ENCODE measurements around the gene SLCO3A1. TPM values are rescaled to one million over a fixed set of nuclear protein-coding genes. Genes with fewer than 3 reads are reported as not detected.

The SLCO3A1 gene
- polyA plus RNA-seq, 1 donor from 2014 or later, result 3.1 TPM

DNA sequence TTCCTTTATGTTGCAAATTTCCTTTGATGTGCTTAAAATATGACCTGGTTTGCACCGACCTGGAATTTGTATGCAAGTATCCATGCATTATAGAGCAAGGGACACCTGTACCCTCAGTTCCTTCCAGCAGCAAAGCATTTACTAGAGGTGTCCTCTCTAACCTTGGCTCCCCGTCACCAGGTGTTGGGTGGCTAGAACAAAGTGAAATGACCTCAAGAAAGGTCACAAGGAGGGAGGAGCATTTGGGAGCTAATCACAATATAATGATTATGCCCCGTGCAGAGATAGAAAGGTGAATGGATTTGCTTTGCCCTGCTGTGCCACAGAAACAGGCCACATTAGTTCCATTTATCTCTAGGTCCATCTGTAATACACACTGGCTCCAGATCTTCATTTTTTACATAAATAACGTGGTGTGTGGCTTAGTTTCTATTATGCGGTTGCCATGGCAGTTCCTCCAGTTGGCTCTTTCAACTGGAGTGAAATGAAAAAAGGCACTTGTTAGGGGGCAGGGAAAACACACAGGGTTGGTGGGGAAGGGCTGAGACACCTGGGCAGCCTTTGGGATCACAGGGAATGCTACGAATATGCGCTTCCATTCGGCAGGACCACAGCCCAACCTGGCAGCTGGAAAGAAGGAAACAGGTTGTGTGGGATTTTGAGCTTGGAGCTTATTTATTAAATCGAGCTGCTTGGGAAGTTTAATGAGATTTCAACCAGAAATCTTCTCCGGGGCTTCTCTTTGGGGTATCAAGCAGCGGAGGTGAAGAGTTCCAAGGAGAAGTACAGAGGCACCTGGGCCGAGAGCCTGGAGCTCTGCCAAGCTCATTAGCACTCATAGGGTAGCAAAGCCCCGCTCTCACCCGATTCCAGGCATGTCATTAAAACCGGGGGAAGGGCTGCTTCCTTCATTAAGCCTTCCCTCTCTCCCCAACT, 306.7 kb downstream of the SLCO3A1 start:
- Mint-ChIP-seq H3K27me3 (no peaks in the 10 kb centered on the region), H3K9me3 (no peaks in the 10 kb centered on the region), H3K36me3 (no peaks in the 10 kb centered on the region), H3K4me1 (peaks cover 9 to 14% (median 11%) of the 10 kb centered on the region in 3 donors), H3K27ac (no peak overlapping the region), H3K4me3 (no peak overlapping the region)

DNA sequence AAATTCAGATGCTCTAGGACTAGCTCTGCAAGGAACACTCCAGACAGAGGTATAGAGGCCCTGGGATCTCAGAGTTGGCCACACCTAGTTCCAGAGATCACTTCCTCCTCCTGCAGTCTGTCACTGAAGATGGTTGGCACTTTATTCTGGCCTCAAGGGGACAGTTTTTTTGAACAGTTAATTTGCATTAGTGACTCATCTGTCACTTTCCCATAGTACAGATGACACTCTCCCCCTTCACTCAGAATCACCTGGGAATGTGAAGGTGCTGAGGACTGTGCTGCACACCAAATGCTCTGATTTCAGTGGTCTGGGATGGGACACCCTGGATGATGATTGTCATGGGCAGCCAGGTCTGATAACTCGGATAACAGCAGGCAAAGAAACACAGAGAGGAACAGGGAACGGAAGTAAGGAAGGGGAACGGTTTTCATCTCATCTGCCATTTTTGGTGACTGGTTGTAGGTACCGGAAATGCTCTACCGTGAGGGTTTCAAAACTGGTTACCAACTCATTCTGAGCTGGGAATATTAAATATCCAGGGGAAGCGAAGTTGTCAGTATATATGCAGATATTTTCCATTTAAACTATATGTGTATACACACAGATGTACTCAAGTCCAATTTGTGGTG, 307.6 kb downstream of the SLCO3A1 start:
- H3K27me3 Mint-ChIP-seq, result no peaks in the 10 kb centered on the region
- H3K36me3 Mint-ChIP-seq, result no peaks in the 10 kb centered on the region
- no peaks in the 10 kb centered on the region for H3K9me3 Mint-ChIP-seq

DNA sequence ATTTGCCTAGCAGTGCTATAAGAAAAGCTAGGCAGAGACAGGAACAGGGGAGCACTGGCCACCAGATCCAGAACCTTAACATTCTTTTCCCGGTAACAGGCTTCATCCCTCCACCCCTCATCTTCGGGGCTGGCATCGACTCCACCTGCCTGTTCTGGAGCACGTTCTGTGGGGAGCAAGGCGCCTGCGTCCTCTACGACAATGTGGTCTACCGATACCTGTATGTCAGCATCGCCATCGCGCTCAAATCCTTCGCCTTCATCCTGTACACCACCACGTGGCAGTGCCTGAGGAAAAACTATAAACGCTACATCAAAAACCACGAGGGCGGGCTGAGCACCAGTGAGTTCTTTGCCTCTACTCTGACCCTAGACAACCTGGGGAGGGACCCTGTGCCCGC, 309.1 kb downstream of the SLCO3A1 start:
- no peaks in the 10 kb centered on the region for H3K9me3 Mint-ChIP-seq
- no peaks in the 10 kb centered on the region for H3K27me3 Mint-ChIP-seq
- no peaks in the 10 kb centered on the region for H3K36me3 Mint-ChIP-seq
- peak overlapping the region in 2 of 4 donors; percentile 18 to 27 for H3K4me3 Mint-ChIP-seq
- H3K4me1 Mint-ChIP-seq, result peaks cover 9 to 14% (median 11%) of the 10 kb centered on the region in 3 donors
- no peak overlapping the region for H3K27ac Mint-ChIP-seq

More for the DNA sequence above, 307.6 kb downstream of the SLCO3A1 start:
- Mint-ChIP-seq H3K27ac (peak overlapping the region in 2 of 3 donors; percentile 11 to 91), H3K4me1 (peaks cover 9 to 14% (median 11%) of the 10 kb centered on the region in 3 donors), H3K4me3 (peak overlapping the region; percentile 37 to 97 (median 86))

DNA sequence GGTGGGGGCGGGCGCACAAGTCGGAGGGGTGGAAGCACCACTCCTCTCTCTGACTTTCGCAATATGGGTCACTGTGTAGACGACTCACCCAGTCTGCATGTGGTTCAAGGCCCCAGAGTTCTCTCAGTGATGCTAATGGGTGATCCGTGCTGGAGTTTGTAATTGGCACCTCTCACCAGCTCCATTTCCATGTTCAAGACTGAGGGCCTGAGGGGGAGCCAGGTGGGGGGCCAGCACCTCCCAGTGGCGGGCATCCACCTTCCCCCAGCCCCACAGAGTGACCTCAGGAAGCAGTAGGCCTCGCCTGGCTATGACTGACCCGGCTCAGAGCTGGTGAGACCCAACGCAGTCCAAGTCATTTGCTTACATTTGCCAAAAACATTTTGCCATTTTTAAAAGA, 310.1 kb downstream of the SLCO3A1 start:
- Mint-ChIP-seq H3K27ac (no peak overlapping the region), H3K4me1 (peaks cover 9 to 14% (median 11%) of the 10 kb centered on the region in 3 donors), H3K36me3 (peaks cover 4% of the 10 kb centered on the region), H3K9me3 (no peaks in the 10 kb centered on the region), H3K27me3 (no peaks in the 10 kb centered on the region), H3K4me3 (no peak overlapping the region)

DNA sequence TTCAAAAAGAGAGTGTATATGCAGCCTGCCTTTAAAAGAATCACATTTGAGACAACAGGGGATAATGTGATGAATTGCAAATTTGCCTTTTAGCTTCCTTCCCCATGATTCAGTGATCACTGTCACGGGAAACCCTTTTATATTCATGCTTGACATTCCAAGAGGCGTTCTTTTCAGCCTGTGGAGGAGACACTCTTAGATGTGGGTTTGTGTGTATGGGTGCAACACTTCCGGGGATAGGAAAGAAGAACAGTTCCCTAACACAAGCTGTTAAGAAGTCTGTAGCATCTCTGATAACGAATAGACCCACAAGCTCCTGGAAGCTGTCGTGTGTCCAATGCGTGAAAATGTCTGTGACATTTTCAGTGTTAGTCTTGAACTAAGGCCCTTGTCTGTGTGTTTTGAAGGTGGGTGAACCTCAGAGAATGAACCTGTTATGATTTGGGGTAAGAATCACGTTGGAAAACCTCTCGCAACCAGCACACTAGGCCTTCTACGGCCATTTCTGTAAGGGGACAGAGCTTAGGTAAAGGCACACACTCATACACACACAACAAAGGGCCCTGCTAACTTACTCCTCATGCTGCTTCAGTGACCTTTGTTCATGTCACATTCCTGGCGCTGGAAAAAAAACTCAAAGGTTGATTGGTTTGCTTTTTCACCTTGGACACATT, 311.0 kb downstream of the SLCO3A1 start:
- H3K4me3 Mint-ChIP-seq, result no peak overlapping the region
- H3K4me1 Mint-ChIP-seq, result peaks cover 9 to 14% (median 11%) of the 10 kb centered on the region in 3 donors
- H3K27ac Mint-ChIP-seq, result no peak overlapping the region
- H3K36me3 Mint-ChIP-seq, result peaks cover 4% of the 10 kb centered on the region
- H3K27me3 Mint-ChIP-seq, result no peaks in the 10 kb centered on the region
- H3K9me3 Mint-ChIP-seq, result no peaks in the 10 kb centered on the region

DNA sequence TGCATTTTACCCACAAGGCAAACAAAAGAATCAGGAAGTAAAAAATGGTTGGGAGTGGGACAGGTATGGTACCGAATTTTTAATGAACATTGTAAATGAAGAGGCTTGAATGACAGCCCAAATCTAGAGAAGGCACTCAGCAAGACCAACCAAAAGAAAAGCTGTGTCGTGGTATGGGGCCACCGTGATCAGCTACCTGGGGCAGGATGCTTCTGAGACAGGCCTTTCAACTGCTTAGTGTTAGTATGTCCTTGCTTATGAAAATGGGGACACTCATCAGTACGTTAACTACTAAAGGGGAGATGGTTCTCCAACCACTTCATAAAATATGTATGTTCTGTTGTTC, 311.5 kb downstream of the SLCO3A1 start:
- peaks cover 4% of the 10 kb centered on the region for H3K36me3 Mint-ChIP-seq
- no peaks in the 10 kb centered on the region for H3K9me3 Mint-ChIP-seq
- H3K4me1 Mint-ChIP-seq, result peaks cover 9 to 14% (median 11%) of the 10 kb centered on the region in 3 donors
- H3K27me3 Mint-ChIP-seq, result no peaks in the 10 kb centered on the region
- no peak overlapping the region for H3K27ac Mint-ChIP-seq
- no peak overlapping the region for H3K4me3 Mint-ChIP-seq

DNA sequence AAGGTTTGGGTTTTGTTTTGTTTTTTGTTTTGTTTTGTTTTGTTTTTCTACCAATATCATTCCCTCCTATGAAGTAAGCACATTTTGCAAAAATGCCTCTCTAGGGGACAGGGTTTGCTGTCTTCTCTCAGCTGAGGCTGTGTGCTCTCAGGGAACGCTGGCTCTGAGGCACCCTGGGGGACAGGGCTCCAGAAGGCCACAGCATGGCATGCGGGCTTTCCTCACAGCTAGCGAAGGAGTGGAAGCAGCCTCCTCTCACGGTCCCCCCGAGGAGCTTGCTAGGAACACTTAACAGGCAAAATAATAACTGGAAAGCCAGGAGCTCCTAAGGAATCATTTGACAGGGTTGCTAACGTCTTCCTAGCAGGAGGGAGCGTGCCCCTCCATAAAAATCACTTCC, 312.5 kb downstream of the SLCO3A1 start:
- H3K27me3 Mint-ChIP-seq, result no peaks in the 10 kb centered on the region
- no peak overlapping the region for H3K27ac Mint-ChIP-seq
- H3K4me3 Mint-ChIP-seq, result no peak overlapping the region
- H3K4me1 Mint-ChIP-seq, result peaks cover 3 to 9% (median 7%) of the 10 kb centered on the region in 3 donors
- H3K9me3 Mint-ChIP-seq, result no peaks in the 10 kb centered on the region
- peaks cover 4% of the 10 kb centered on the region for H3K36me3 Mint-ChIP-seq

DNA sequence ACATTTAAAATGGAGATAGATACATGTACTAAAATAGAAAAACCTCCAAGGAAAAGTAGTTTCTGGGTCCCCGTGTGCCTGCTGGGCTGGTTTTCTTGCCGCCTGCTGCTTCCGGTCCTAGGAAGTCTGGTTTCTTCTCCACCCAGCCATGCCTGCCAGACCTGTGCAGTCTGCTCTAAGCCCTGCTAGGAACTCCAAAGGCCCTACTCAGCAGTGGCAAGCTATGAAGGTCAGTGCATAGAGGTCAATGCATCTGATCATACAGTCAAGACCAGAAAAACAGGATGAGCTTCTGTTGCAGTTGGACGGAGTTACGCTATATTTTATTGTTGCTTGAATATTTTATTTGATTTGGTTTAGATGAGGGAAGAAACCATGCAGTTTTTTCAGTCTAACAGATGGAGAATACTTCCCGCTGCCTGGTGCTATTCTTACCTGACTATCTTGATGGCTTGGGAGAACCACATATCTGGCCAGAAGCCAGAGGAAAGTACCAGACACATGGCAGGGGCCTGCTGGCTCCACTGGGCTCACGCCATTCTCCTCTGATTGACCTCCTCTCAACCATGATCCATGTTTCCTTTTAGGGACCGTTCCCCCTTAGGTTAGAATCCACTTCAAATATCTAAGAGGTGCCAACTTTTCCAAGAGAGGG, 313.4 kb downstream of the SLCO3A1 start:
- Mint-ChIP-seq H3K9me3 (no peaks in the 10 kb centered on the region), H3K27me3 (no peaks in the 10 kb centered on the region), H3K4me3 (no peak overlapping the region), H3K27ac (no peak overlapping the region), H3K4me1 (peaks cover 0 to 4% (median under 1%) of the 10 kb centered on the region in 3 donors), H3K36me3 (peaks cover 4% of the 10 kb centered on the region)

DNA sequence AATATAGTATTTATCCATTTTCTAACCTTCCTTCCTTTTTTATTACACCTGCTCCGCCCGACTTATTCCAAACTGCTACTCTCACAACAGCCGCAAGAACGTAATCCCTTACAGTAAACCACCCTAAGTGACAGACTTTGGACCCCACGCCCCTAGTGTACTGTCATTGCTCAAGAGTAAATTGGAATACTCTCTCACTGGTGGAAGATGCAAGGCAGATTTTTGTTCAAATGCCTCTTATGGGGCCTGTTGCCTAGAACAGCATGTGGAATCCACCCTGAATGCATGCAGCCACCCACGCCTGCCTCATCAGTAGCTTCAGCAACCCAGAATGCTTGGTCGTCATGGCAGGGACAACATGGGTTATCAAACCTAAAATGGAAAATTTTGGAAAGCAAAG, 313.9 kb downstream of the SLCO3A1 start:
- peaks cover 4% of the 10 kb centered on the region for H3K36me3 Mint-ChIP-seq
- peaks cover 0 to 2% (median 0%) of the 10 kb centered on the region in 3 donors for H3K4me1 Mint-ChIP-seq
- H3K4me3 Mint-ChIP-seq, result no peak overlapping the region
- no peak overlapping the region for H3K27ac Mint-ChIP-seq
- H3K9me3 Mint-ChIP-seq, result no peaks in the 10 kb centered on the region
- H3K27me3 Mint-ChIP-seq, result no peaks in the 10 kb centered on the region

DNA sequence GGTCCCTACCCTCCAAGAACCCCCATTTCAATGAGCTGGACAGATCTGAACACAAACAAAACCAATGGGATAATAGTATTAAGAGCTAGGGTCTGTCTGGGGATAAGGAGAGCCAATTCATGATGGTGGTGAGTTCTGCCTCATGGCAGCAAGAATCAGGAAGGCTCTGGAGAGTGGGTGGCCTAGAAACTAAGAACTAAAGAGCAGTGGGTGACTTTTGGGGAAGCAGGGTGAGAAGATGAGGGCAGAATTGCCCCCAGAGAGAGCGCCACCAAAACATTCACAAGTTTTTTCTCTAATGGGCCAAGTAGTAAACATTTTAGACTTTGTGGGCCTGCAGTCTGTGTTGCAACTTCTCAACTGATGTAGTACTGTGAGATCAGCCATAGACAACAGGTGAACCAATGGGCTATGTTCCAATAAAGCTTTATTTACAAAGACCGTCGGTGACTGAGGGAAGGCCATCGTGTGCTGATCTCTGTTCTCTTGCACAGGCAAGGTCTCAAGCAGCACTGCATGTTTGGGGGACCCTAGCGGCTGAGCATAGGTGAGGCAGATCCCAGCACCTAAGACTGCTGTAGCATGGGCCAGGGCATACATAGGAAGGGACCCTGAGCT, 314.7 kb downstream of the SLCO3A1 start:
- no peaks in the 10 kb centered on the region for H3K27me3 Mint-ChIP-seq
- H3K4me1 Mint-ChIP-seq, result no peaks in the 10 kb centered on the region
- H3K36me3 Mint-ChIP-seq, result peaks cover 4% of the 10 kb centered on the region
- H3K4me3 Mint-ChIP-seq, result no peak overlapping the region
- no peaks in the 10 kb centered on the region for H3K9me3 Mint-ChIP-seq
- no peak overlapping the region for H3K27ac Mint-ChIP-seq

DNA sequence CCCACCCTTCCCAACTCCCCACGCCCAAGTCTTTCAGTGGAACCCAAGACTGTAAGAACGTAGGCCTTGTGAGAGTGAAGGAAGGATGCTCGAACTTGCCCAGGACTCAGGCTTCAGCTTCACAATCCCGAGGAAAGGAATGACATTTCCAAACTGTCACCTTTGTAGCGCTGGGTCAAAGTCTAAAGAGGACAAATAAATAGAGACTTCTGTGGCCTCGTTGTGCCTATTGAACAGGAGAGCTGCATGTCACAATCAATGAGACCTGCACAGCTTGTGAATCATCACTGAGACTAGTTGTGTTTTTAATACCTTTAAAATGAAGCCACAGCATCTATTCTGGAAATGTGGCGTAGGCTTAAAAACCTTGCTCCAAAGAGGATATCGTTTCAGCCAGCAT, 317.4 kb downstream of the SLCO3A1 start:
- Mint-ChIP-seq H3K27me3 (peaks cover 4% of the 10 kb centered on the region), H3K36me3 (peaks cover 4% of the 10 kb centered on the region), H3K4me1 (no peaks in the 10 kb centered on the region), H3K4me3 (no peak overlapping the region), H3K27ac (no peak overlapping the region), H3K9me3 (no peaks in the 10 kb centered on the region)

DNA sequence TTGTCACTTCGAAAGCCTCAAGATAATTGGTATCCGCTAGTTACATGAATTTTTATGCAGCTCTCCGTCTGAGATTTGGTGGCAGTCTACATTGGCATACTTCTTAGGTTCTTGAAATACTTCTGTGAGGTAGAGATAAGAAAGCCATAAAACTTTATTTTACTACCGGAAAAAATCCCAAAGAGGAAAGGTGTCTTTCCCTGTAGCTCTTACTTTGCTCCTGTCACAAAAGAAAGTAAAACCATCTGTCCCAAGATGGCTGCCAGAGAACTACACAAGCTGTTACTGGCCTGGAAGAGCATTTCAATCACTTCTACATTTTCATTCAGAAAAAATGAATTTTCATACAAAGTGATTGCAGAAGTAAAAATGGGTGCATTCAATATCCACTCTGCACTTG, 325.4 kb downstream of the SLCO3A1 start:
- H3K27ac Mint-ChIP-seq, result no peak overlapping the region
- H3K4me1 Mint-ChIP-seq, result no peaks in the 10 kb centered on the region
- peaks cover 2% of the 10 kb centered on the region for H3K36me3 Mint-ChIP-seq
- H3K4me3 Mint-ChIP-seq, result no peak overlapping the region
- no peaks in the 10 kb centered on the region for H3K9me3 Mint-ChIP-seq
- peaks cover 11% of the 10 kb centered on the region for H3K27me3 Mint-ChIP-seq

DNA sequence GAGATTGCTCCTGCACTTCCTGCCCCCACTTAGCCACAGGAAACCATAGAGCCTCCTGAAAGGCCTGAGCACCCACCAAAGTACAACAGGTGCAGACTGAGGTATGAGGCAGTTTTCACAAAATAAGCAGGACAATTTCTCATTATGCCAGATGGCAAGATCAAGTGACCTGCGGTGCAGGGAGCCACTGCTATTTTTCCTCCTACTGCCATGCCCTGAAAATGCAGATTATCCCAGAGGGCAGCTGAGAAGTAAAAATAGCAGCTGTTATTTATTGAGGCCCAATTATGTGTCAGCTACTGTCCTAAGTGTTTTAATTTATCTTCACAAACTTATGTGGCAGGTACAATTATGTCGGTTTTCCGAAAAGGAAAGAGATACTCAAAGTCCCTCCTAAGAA, 330.6 kb downstream of the SLCO3A1 start:
- Mint-ChIP-seq H3K4me1 (no peaks in the 10 kb centered on the region), H3K4me3 (no peak overlapping the region), H3K27me3 (peaks cover 2% of the 10 kb centered on the region), H3K9me3 (no peaks in the 10 kb centered on the region), H3K27ac (no peak overlapping the region), H3K36me3 (no peaks in the 10 kb centered on the region)

DNA sequence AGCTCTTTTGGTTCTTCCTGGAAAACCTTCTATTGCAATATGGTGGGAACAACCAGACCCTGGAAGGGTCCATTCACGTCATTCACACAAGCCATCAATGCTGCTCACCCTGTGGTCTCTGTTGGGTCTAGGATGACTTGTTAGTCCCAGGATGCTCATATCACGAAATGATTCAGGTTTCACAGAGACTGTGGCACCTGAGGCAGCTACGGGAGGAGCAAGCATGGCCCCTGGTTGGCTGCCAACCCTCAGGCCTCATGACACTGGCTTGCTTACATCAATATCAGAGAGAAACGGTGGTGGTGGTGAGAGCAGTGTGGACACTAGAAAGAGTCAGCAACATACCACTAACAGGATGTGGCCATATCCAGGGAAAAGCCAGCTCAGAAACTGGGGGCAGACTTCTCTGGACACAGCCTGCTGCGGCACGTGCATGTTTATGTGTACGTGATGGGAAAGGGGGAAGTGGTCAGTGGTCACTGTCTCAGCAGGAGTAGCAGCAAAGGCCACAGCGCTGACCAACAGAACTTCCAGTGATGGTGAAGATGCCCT, 331.2 kb downstream of the SLCO3A1 start:
- H3K4me1 Mint-ChIP-seq, result no peaks in the 10 kb centered on the region
- H3K4me3 Mint-ChIP-seq, result no peak overlapping the region
- no peaks in the 10 kb centered on the region for H3K9me3 Mint-ChIP-seq
- H3K36me3 Mint-ChIP-seq, result no peaks in the 10 kb centered on the region
- H3K27ac Mint-ChIP-seq, result peak overlapping the region in 1 of 3 donors; percentile 42
- H3K27me3 Mint-ChIP-seq, result peaks cover 2% of the 10 kb centered on the region
